AG04450 (cell line): ENCODE data around the gene NRN1L. TPM values are rescaled to one million over a fixed set of nuclear protein-coding genes. Genes with fewer than 3 reads are reported as not detected.

Experiments
- CTCF ChIA-PET: fragments of 300-600, 350-600 bp; formaldehyde crosslinking; extraction: SDS; loops from one replicate; lab custom pipeline; 2022; ENCODE audit warnings: antibody characterized with exemption, inconsistent platforms; lab: Charles Lee
- POLR2A ChIA-PET: fragments of 350-600 bp; formaldehyde crosslinking; extraction: SDS; loops from one replicate; lab custom pipeline; 2021; ENCODE audit warnings: antibody characterized with exemption, inconsistent platforms; lab: Yijun Ruan, JAX
- DNase-seq: peaks from one replicate; pipeline ENCODE4 v3.0.0-alpha.2; 2011; ENCODE audit warnings: low read depth, low spot score
- H3K27ac ChIP-seq: one replicate; pipeline ENCODE4 v1.5.1; 2012; ENCODE audit warnings: low read depth, low read length, control low read depth
- H3K27me3 ChIP-seq: one replicate; pipeline ENCODE4 v1.6.0; 2012; ENCODE audit warnings: low read length; ENCODE audit not compliant: control insufficient read depth, insufficient read depth
- H3K4me3 ChIP-seq: 2 replicates; pipeline ENCODE4 v1.5.1; 2011; ENCODE audit warnings: mild to moderate bottlenecking, low read depth, low read length, control low read depth
- H3K9me3 ChIP-seq: 2 replicates; pipeline ENCODE4 v1.5.1; 2012; ENCODE audit warnings: low read length; ENCODE audit not compliant: control insufficient read depth, insufficient read depth
- CTCF ChIP-seq: IDR thresholded peaks from 2 replicates; pipeline ENCODE4 v1.5.1; 2011; ENCODE audit warnings: low read depth, low read length, control low read depth, inconsistent platforms
- polyA plus RNA-seq: library from polyadenylated mRNA; depleted of rRNA; stranded (reverse); fragments of >200 nt; gene quantifications from 2 replicates; pipeline ENCODE4 v1.2.3, GENCODE V29; 2011

Gene NRN1L
- polyA plus RNA-seq, 1 experiment, result 0.21 TPM

GRCh38 chr16:67842509-67843342, 42.0 kb upstream of the NRN1L start:
- POLR2A ChIA-PET, result interaction anchor here (0.6 kb wide), 1 partner anchor 384 kb away, joined by 8 read pairs; no protein-coding TSS in a partner anchor
- Histone ChIP-seq H3K27me3 (no peaks in the 10 kb centered on the region), H3K4me3 (peak overlapping the region; percentile 97), H3K9me3 (peaks cover 4% of the 10 kb centered on the region; the same call in 1 of the 2 replicates), H3K27ac (peak overlapping the region; percentile 65)
- CTCF ChIA-PET, result interaction anchor here (1.0 to 1.1 kb wide), 2 partner anchors 26 to 153 kb away, joined by 3 read pairs; no protein-coding TSS in a partner anchor
- TF ChIP-seq CTCF, result peak; percentile 43
- DNase-seq, result no peak

GRCh38 chr16:67843343-67843765, 41.3 kb upstream of the NRN1L start:
- Histone ChIP-seq H3K4me3 (peak overlapping the region; percentile 97), H3K9me3 (peaks cover 4% of the 10 kb centered on the region; the same call in 1 of the 2 replicates), H3K27me3 (no peaks in the 10 kb centered on the region), H3K27ac (peak overlapping the region; percentile 65)
- CTCF ChIA-PET, result interaction anchor here (1.0 to 1.1 kb wide), 2 partner anchors 27 to 154 kb away, joined by 3 read pairs; no protein-coding TSS in a partner anchor
- no peak for TF ChIP-seq CTCF
- no peak for DNase-seq
- POLR2A ChIA-PET, result interaction anchor here (0.6 kb wide), 2 partner anchors 27 to 383 kb away, joined by 3 to 8 read pairs; no protein-coding TSS in a partner anchor

GRCh38 chr16:67844497-67844896, 40.2 kb upstream of the NRN1L start:
- H3K4me3 ChIP-seq, result peak overlapping the region; percentile 29
- TF ChIP-seq CTCF, result no peak
- no peaks in the 10 kb centered on the region for H3K27me3 ChIP-seq
- H3K9me3 ChIP-seq, result peaks cover 4% of the 10 kb centered on the region; the same call in 1 of the 2 replicates
- CTCF ChIA-PET, result interaction anchor here (1.0 to 1.6 kb wide), 4 partner anchors 28 to 323 kb away, joined by 3 to 10 read pairs (median 6); no protein-coding TSS in a partner anchor
- POLR2A ChIA-PET, result interaction anchor here (0.6 to 1.1 kb wide), 5 partner anchors 12 to 76 kb away, joined by 3 to 4 read pairs (median 3); no protein-coding TSS in a partner anchor
- H3K27ac ChIP-seq, result peak overlapping the region; percentile 34
- DNase-seq, result no peak

- H3K4me3 ChIP-seq, result peak overlapping the region; percentile 86
- POLR2A ChIA-PET, result interaction anchor here (0.6 to 1.2 kb wide), 5 partner anchors 12 to 353 kb away, joined by 3 to 5 read pairs (median 4); partner anchors contain the start of genes RANBP10 and TSNAXIP1
- CTCF ChIA-PET, result interaction anchor here (0.6 to 1.6 kb wide), 6 partner anchors 20 to 324 kb away, joined by 3 to 10 read pairs (median 5); no protein-coding TSS in a partner anchor
- DNase-seq, result no peak
- TF ChIP-seq CTCF, result no peak
- peaks cover 4% of the 10 kb centered on the region; the same call in 1 of the 2 replicates for H3K9me3 ChIP-seq
- H3K27me3 ChIP-seq, result no peaks in the 10 kb centered on the region
- no peak overlapping the region for H3K27ac ChIP-seq
These were observed 39.2 kb upstream of the NRN1L start for GRCh38 chr16:67845291-67846062.
